CD4-positive, alpha-beta T cell treated with Interleukin-17A for 4 hours (primary cell): Measurements from ENCODE around the gene PUS1.

Experiments used
- DNase-seq: peaks from one replicate; pipeline ENCODE4 v3.0.0-alpha.2; 2020; ENCODE audit warnings: mixed read lengths

Gene PUS1

GRCh38 chr12:131917139-131917710 is 11.9 kb upstream of the PUS1 start:
- DNase-seq = no peak

GRCh38 chr12:131917711-131918306 is 11.3 kb upstream of the PUS1 start:
- no peak for DNase-seq

- DNase-seq = no peak
These were observed 10.6 kb upstream of the PUS1 start for GRCh38 chr12:131918311-131919050.

GRCh38 chr12:131919051-131919347 is 10.1 kb upstream of the PUS1 start:
- no peak for DNase-seq

- no peak for DNase-seq
These were observed 9.5 kb upstream of the PUS1 start for GRCh38 chr12:131919366-131920156.

- DNase-seq = no peak
These were observed 8.9 kb upstream of the PUS1 start for GRCh38 chr12:131920157-131920508.

GRCh38 chr12:131920902-131921840 is 7.9 kb upstream of the PUS1 start:
- DNase-seq = no peak

GRCh38 chr12:131921866-131922769 is 7.0 kb upstream of the PUS1 start:
- DNase-seq = no peak

- DNase-seq = no peak
These were observed 6.3 kb upstream of the PUS1 start for GRCh38 chr12:131922772-131923171.

- DNase-seq = no peak
These were observed 5.8 kb upstream of the PUS1 start for GRCh38 chr12:131923260-131923659.

GRCh38 chr12:131927110-131928079 is 1.7 kb upstream of the PUS1 start:
- no peak for DNase-seq

GRCh38 chr12:131928080-131928710 is 881 bp upstream of the PUS1 start:
- no peak for DNase-seq

- peak; percentile 35 for DNase-seq
These were observed 743 bp downstream of the PUS1 start for GRCh38 chr12:131929581-131930456.

- DNase-seq = no peak
These were observed 1.4 kb downstream of the PUS1 start for GRCh38 chr12:131930510-131930909.

GRCh38 chr12:131933387-131933786 is 4.3 kb downstream of the PUS1 start:
- DNase-seq = no peak

GRCh38 chr12:131934535-131934934 is 5.5 kb downstream of the PUS1 start:
- DNase-seq = no peak

- DNase-seq = no peak
These were observed 9.0 kb downstream of the PUS1 start for GRCh38 chr12:131938082-131938481.

GRCh38 chr12:131939007-131939406 is 9.9 kb downstream of the PUS1 start:
- no peak for DNase-seq

GRCh38 chr12:131940141-131940547 is 11.1 kb downstream of the PUS1 start:
- no peak for DNase-seq
